H1 (cell line): ENCODE measurements around the gene ACTC1. TPM values are rescaled to one million over a fixed set of nuclear protein-coding genes. Genes with fewer than 3 reads are reported as not detected.

ENCODE experiments used
- CTCF ChIA-PET: fragments of 300-600 bp; sonication (Branson Sonifier 250); formaldehyde crosslinking; loops from one replicate; lab custom pipeline; 2021; ENCODE audit not compliant: partially characterized antibody; lab: Charles Lee
- POLR2A ChIA-PET: fragments of 300-600 bp; sonication (Branson Sonifier 250); formaldehyde crosslinking; loops from one replicate; lab custom pipeline; 2021; ENCODE audit warnings: inconsistent platforms; ENCODE audit not compliant: partially characterized antibody; lab: Charles Lee
- DNase-seq, 2 experiments: peaks; one replicate each; pipeline versions ENCODE4 v3.0.0 to v3.0.0-alpha.2; 2010 to 2022; ENCODE audit warnings: low spot score in 2 of 2, low read depth in 1 of 2, mixed read lengths in 1 of 2
- FAIRE-seq: peaks from 2 replicates; lab custom pipeline; 2011; peaks lifted over from hg19 to GRCh38; lab: Jason Lieb, UNC
- H2AFZ ChIP-seq: 2 replicates; pipeline ENCODE4 v1.8.1; 2012; ENCODE audit warnings: low read length, inconsistent platforms
- H2AK5ac ChIP-seq: 2 replicates; pipeline ENCODE4 v1.6.1; 2013; ENCODE audit warnings: low read depth, low read length
- H2BK120ac ChIP-seq: replicated peaks from 2 replicates; pipeline ENCODE3; 2013; ENCODE audit warnings: low read depth, low read length, inconsistent platforms
- H2BK12ac ChIP-seq: 2 replicates; pipeline ENCODE4 v1.6.1; 2013; ENCODE audit warnings: low read depth, low read length
- H2BK15ac ChIP-seq: 2 replicates; pipeline ENCODE4 v1.6.1; 2013; ENCODE audit warnings: low read length
- H2BK20ac ChIP-seq: 2 replicates; pipeline ENCODE4 v1.6.1; 2013; ENCODE audit warnings: low read length
- H2BK5ac ChIP-seq: 2 replicates; pipeline ENCODE4 v1.6.1; 2013; ENCODE audit warnings: low read depth, low read length
- H3K14ac ChIP-seq: 2 replicates; pipeline ENCODE4 v1.6.1; 2013; ENCODE audit warnings: inconsistent platforms; ENCODE audit not compliant: insufficient read length
- H3K18ac ChIP-seq: 2 replicates; pipeline ENCODE4 v1.6.1; 2013; ENCODE audit warnings: low read length; ENCODE audit errors: extremely low read depth
- H3K23ac ChIP-seq: 2 replicates; pipeline ENCODE4 v1.6.1; 2013; ENCODE audit warnings: inconsistent platforms; ENCODE audit not compliant: insufficient read length
- H3K23me2 ChIP-seq: 2 replicates; pipeline ENCODE4 v1.6.1; 2013; ENCODE audit warnings: low read depth, low read length
- H3K27ac ChIP-seq: 2 replicates; pipeline ENCODE4 v1.6.1; 2011; ENCODE audit warnings: low read depth, low read length, inconsistent platforms
- H3K27me3 ChIP-seq, 4 experiments: replicated peaks in 1 of 4; 1 replicate in 1 of 4; 2 replicates in 3 of 4; pipeline versions ENCODE4 v1.6.1 to v1.8.1; 2011 to 2013; ENCODE audit warnings: low read length in 3 of 4, mild to moderate bottlenecking in 3 of 4, inconsistent platforms in 2 of 4, mixed read lengths in 2 of 4, moderate library complexity in 1 of 4; ENCODE audit not compliant: control insufficient read depth in 3 of 4, insufficient read depth in 3 of 4; ENCODE audit errors: extremely low read depth in 1 of 4
- H3K36me3 ChIP-seq, 4 experiments: 2 replicates each; pipeline versions ENCODE4 v1.6.1 to v1.8.1; 2011 to 2013; ENCODE audit warnings: mild to moderate bottlenecking in 4 of 4, low read length in 3 of 4, moderate library complexity in 2 of 4, control low read depth in 1 of 4, inconsistent platforms in 1 of 4; ENCODE audit not compliant: insufficient read depth in 4 of 4, control insufficient read depth in 2 of 4
- H3K4ac ChIP-seq: replicated peaks from 2 replicates; pipeline ENCODE3; 2013; ENCODE audit warnings: low read length, low read depth, mixed read lengths, inconsistent platforms; ENCODE audit not compliant: insufficient read length
- H3K4me1 ChIP-seq, 4 experiments: replicated peaks in 1 of 4; 1 replicate in 1 of 4; 2 replicates in 3 of 4; pipeline versions ENCODE4 v1.6.1 to v1.8.1; 2011 to 2013; ENCODE audit warnings: low read length in 3 of 4, inconsistent platforms in 2 of 4, mixed read lengths in 1 of 4; ENCODE audit not compliant: insufficient read depth in 4 of 4, control insufficient read depth in 3 of 4
- H3K4me2 ChIP-seq, 2 experiments: 2 replicates each; pipeline versions ENCODE4 v1.6.1 to v1.8.1; 2011 to 2013; ENCODE audit warnings: low read depth in 2 of 2, low read length in 2 of 2, control low read depth in 1 of 2, inconsistent platforms in 1 of 2, mild to moderate bottlenecking in 1 of 2; ENCODE audit not compliant: insufficient read depth in 1 of 2
- H3K4me3 ChIP-seq, 4 experiments: fragments of 200-600, 300-600 bp in 1 of 4; sonication (generic), shearing (Covaris generic), sonication (Bioruptor Twin) in 1 of 4; 2 replicates each; pipeline versions ENCODE4 v1.5.1 to v1.8.1; 2011 to 2016; ENCODE audit warnings: low read length in 4 of 4, low read depth in 3 of 4, control low read depth in 2 of 4, inconsistent platforms in 2 of 4, mild to moderate bottlenecking in 2 of 4, mixed read lengths in 1 of 4, moderate library complexity in 1 of 4; ENCODE audit not compliant: insufficient read depth in 2 of 4; ENCODE audit errors: extremely low read depth in 1 of 4
- H3K56ac ChIP-seq: replicated peaks from 2 replicates; pipeline ENCODE3; 2013; ENCODE audit warnings: low read depth, mild to moderate bottlenecking, mixed read lengths, low read length, inconsistent platforms; ENCODE audit not compliant: insufficient read length
- H3K79me1 ChIP-seq: 2 replicates; pipeline ENCODE4 v1.6.1; 2013; ENCODE audit warnings: low read depth, low read length, control low read depth
- H3K79me2 ChIP-seq, 2 experiments: 2 replicates each; pipeline versions ENCODE4 v1.6.1 to v1.8.1; 2012 to 2013; ENCODE audit warnings: low read length in 2 of 2, mild to moderate bottlenecking in 2 of 2, inconsistent platforms in 1 of 2; ENCODE audit not compliant: insufficient read depth in 2 of 2, control insufficient read depth in 1 of 2
- H3K9ac ChIP-seq, 4 experiments: replicated peaks in 1 of 4; 1 replicate in 1 of 4; 2 replicates in 3 of 4; pipeline versions ENCODE4 v1.6.1 to v1.8.1; 2011 to 2013; ENCODE audit warnings: low read depth in 3 of 4, low read length in 3 of 4, control low read depth in 2 of 4, mild to moderate bottlenecking in 2 of 4, moderate library complexity in 2 of 4, inconsistent platforms in 1 of 4; ENCODE audit errors: extremely low read depth in 1 of 4
- H3K9me3 ChIP-seq, 2 experiments: 2 replicates each; pipeline versions ENCODE4 v1.6.1 to v1.8.1; 2012 to 2013; ENCODE audit warnings: mild to moderate bottlenecking in 2 of 2, moderate library complexity in 2 of 2, control low read depth in 1 of 2, inconsistent platforms in 1 of 2, low read depth in 1 of 2, low read length in 1 of 2, mixed read lengths in 1 of 2; ENCODE audit not compliant: insufficient read depth in 2 of 2
- H4K20me1 ChIP-seq, 2 experiments: replicated peaks in 1 of 2; 2 replicates each; pipeline versions ENCODE3 to v1.8.1; 2011 to 2013; ENCODE audit warnings: inconsistent platforms in 2 of 2, low read length in 2 of 2, mild to moderate bottlenecking in 1 of 2; ENCODE audit not compliant: insufficient read depth in 2 of 2, control insufficient read depth in 1 of 2
- H4K5ac ChIP-seq: 2 replicates; pipeline ENCODE4 v1.6.1; 2013; ENCODE audit warnings: low read length, low read depth, mixed read lengths, inconsistent platforms; ENCODE audit not compliant: insufficient read length
- H4K8ac ChIP-seq: 2 replicates; pipeline ENCODE4 v1.8.0; 2013; ENCODE audit warnings: mild to moderate bottlenecking, moderate library complexity, low read length, inconsistent platforms; ENCODE audit not compliant: insufficient read depth; ENCODE audit errors: extremely low read depth
- H4K91ac ChIP-seq: replicated peaks from 2 replicates; pipeline ENCODE3; 2013; ENCODE audit warnings: low read length, mixed read lengths, inconsistent platforms; ENCODE audit not compliant: insufficient read length
- CTCF ChIP-seq, 3 experiments: IDR thresholded peaks; 1 replicate in 2 of 3; 2 replicates in 1 of 3; pipeline versions ENCODE4 v1.5.1 to v1.6.1; 2011; ENCODE audit warnings: low read length in 3 of 3, mild to moderate bottlenecking in 3 of 3, inconsistent platforms in 2 of 3, low read depth in 1 of 3, moderate library complexity in 1 of 3; ENCODE audit not compliant: insufficient read depth in 1 of 3; ENCODE audit errors: control extremely low read depth in 1 of 3
- EP300 ChIP-seq, 2 experiments: IDR thresholded peaks; 1 replicate in 1 of 2; 2 replicates in 1 of 2; pipeline ENCODE4 v1.6.1; 2011 to 2012; ENCODE audit warnings: low read depth in 2 of 2, low read length in 2 of 2, mild to moderate bottlenecking in 2 of 2, borderline replicate concordance in 1 of 2, inconsistent platforms in 1 of 2, moderate library complexity in 1 of 2
- NRF1 ChIP-seq: IDR thresholded peaks from 2 replicates; pipeline ENCODE4 v1.6.1; 2011; ENCODE audit warnings: mild to moderate bottlenecking, low read depth, low read length, improper control_type of control experiment
- SAP30 ChIP-seq: fragments of 300-600 bp; sonication (generic); IDR thresholded peaks from 2 replicates; pipeline ENCODE4 v1.7.1; 2012; ENCODE audit warnings: low read length, moderate library complexity, mild to moderate bottlenecking, inconsistent platforms; ENCODE audit not compliant: insufficient read depth, insufficient replicate concordance
- TEAD4 ChIP-seq: IDR thresholded peaks from 2 replicates; pipeline ENCODE4 v1.6.1; 2012; ENCODE audit warnings: low read depth, low read length, inconsistent platforms, mixed read lengths
- WGBS, 2 experiments: shearing (Covaris generic) in 1 of 2; methylation state at CpG; one replicate each; pipeline versions ENCODE4 v1.1.6 to v1.1.7; 2013 to 2015; ENCODE audit warnings: low lambda C conversion rate in 2 of 2, mixed read lengths in 2 of 2, inconsistent platforms in 1 of 2, low coverage in 1 of 2, missing lambda C conversion rate in 1 of 2; ENCODE audit not compliant: insufficient replicate concordance in 2 of 2, insufficient coverage in 1 of 2, insufficient read length in 1 of 2; ENCODE audit errors: extremely low coverage in 1 of 2, missing lambda C conversion rate in 1 of 2; 5-methylcytosine and 5-hydroxymethylcytosine counted together
- polyA plus RNA-seq, 7 experiments: library from polyadenylated mRNA; depleted of rRNA in 3 of 7; stranded (reverse) in 5 of 7; unstranded in 2 of 7; fragments of >200 nt in 5 of 7; fragments of 200-250 nt in 2 of 7; gene quantifications; 1 replicate in 5 of 7; 2 replicates in 1 of 7; 4 replicates in 1 of 7; pipeline versions ENCODE4 v1.2.1 to v1.2.3, GENCODE V29; 2011 to 2013; ENCODE audit warnings: missing spikeins in 2 of 7, mixed read lengths in 2 of 7
- total RNA-seq: library from RNA; stranded (reverse); fragmentation: NEBNext Ultra II Directional; extraction: Animal tissue kit (Norgen Biotek cat#: 25700); gene quantifications from 2 replicates; pipeline ENCODE4 v1.2.1, GENCODE V29; 2021

ACTC1 gene
- total and polyA plus RNA-seq, 2 of the 8 experiments (the other 6 are each of a cell fraction or from before 2014, with no cell fraction given) = 37.6 to 90.0 TPM

- FAIRE-seq = peak; percentile 70
- Histone ChIP-seq H2BK12ac (no peak overlapping the region), H3K4me1 (peaks cover 0 to 6% (median 3%) of the 10 kb centered on the region in 4 experiments; a peak in 4 of 7 replicates), H3K4me3 (no peak overlapping the region), H3K14ac (no peak overlapping the region), H2BK15ac (no peak overlapping the region), H3K23me2 (no peaks in the 10 kb centered on the region), H3K23ac (no peak overlapping the region), H2BK20ac (no peak overlapping the region), H4K20me1 (no peaks in the 10 kb centered on the region), H3K9me3 (no peaks in the 10 kb centered on the region), H3K9ac (no peak overlapping the region), H4K5ac (no peak overlapping the region), H3K79me2 (no peaks in the 10 kb centered on the region), H3K27ac (no peak overlapping the region), H3K4me2 (0 out of 4 replicates have a peak overlapping the region, but pooled peaks of 1 of the 2 experiments have one; percentile 1), H3K56ac (no peak overlapping the region), H2AFZ (no peak overlapping the region), H4K8ac (no peak overlapping the region), H2BK120ac (no peak overlapping the region), H3K36me3 (no peaks in the 10 kb centered on the region), H3K4ac (no peak overlapping the region), H3K27me3 (no peaks in the 10 kb centered on the region), H4K91ac (no peak overlapping the region), H3K18ac (no peak overlapping the region), H2AK5ac (no peak overlapping the region), H2BK5ac (no peak overlapping the region), H3K79me1 (no peaks in the 10 kb centered on the region)
- ChIA-PET CTCF (interaction anchor here (0.9 to 2.1 kb wide), 3 partner anchors 22 to 66 kb away, joined by 3 to 7 read pairs (median 3); no protein-coding TSS in a partner anchor), POLR2A (no interaction called here)
- 49% methylated on average over 2 of the region's 2 CpGs; no CpG with 5 or more reads in 1 of the 2 experiments for WGBS, 2 experiments
- TF ChIP-seq NRF1 = no peak
- TF ChIP-seq EP300 (IDR thresholded peaks at IDR 0.05; ENCODE audit: borderline replicate concordance in 1 of 2, low read depth in 2 of 2, low read length in 2 of 2) = no peak
- TF ChIP-seq SAP30 = no peak
- 0 out of 2 replicates have a peak, but pooled peaks have one; percentile 34 for TF ChIP-seq TEAD4
- peak in 1 of 3 experiments; percentile 10; a peak in 1 of 4 replicates for TF ChIP-seq CTCF (IDR thresholded peaks at IDR 0.05; ENCODE audit: control extremely low read depth in 1 of 3, insufficient read depth in 1 of 3, low read depth in 1 of 3, low read length in 3 of 3)
- no peak for DNase-seq
Measured at GRCh38 chr15:34773917-34774316, 21.4 kb downstream of the ACTC1 start.
